Testis (tissue), 3 donors: ENCODE data around the gene DPP6. TPM values are rescaled to one million over a fixed set of nuclear protein-coding genes. Genes with fewer than 3 reads are reported as not detected.

Experiments
- DNase-seq: peaks from one replicate; pipeline ENCODE4 v3.0.0-alpha.2; 2019
- H3K27ac ChIP-seq, 2 donors: fragments of 200-600 bp; sonication (generic); one replicate each; pipeline ENCODE4 v1.5.1; 2019
- H3K27me3 ChIP-seq: fragments of 200-600 bp; sonication (generic); one replicate; pipeline ENCODE4 v1.5.1; 2019
- H3K36me3 ChIP-seq: fragments of 200-600 bp; sonication (generic); one replicate; pipeline ENCODE4 v1.5.1; 2017; ENCODE audit warnings: low read depth; ENCODE audit errors: missing control alignments
- H3K4me1 ChIP-seq: fragments of 200-600 bp; sonication (generic); one replicate; pipeline ENCODE4 v1.5.1; 2019
- H3K4me3 ChIP-seq, 2 donors: fragments of 200-600 bp; sonication (generic); one replicate each; pipeline ENCODE4 v1.5.1; 2017 to 2019
- H3K9me3 ChIP-seq: fragments of 200-600 bp; sonication (generic); one replicate; pipeline ENCODE4 v1.5.1; 2017
- POLR2A ChIP-seq: fragments of 450-650 bp; IDR thresholded peaks from one replicate; pipeline ENCODE4 v1.6.1; 2017; ENCODE audit warnings: antibody characterized with exemption, mild to moderate bottlenecking, moderate library complexity
- WGBS, 2 donors: methylation state at CpG; one replicate each; pipeline ENCODE4 v1.1.5; 2018; 5-methylcytosine and 5-hydroxymethylcytosine counted together
- intact Hi-C: fragments of 100-400 bp; cut with DNase I; formaldehyde crosslinking; loops from one replicate; pipeline ENCODE4 v1.15.1; 2023; ENCODE audit warnings: low total_unique reads
- polyA plus RNA-seq: library from polyadenylated mRNA; stranded (reverse); fragments of 350-450 nt; fragmentation: Illumina TruSeq; extraction: RNeasy Lipid Tissue Mini Kit (QIAGEN cat#74804); gene quantifications from one replicate; pipeline ENCODE4 v1.2.3, GENCODE V29; 2014; ENCODE audit warnings: low read depth, low replicate concordance; ENCODE audit not compliant: insufficient read depth
- total RNA-seq, 2 donors: library from RNA; depleted of rRNA; stranded (reverse); fragments of >200 nt; gene quantifications; one replicate each; pipeline ENCODE4 v1.2.3, GENCODE V29; 2016
- TF ChIP-seq, protein P1 (sequence below), 3 experiments: fragments of 450-650 bp in 2 of 3; fragments of 200-600 bp in 1 of 3; sonication (generic) in 1 of 3; IDR thresholded peaks; one replicate each; pipeline ENCODE4 v1.5.1; 2016 to 2019; ENCODE audit warnings: antibody characterized with exemption in 3 of 3, mild to moderate bottlenecking in 2 of 3, moderate library complexity in 1 of 3

Gene DPP6
- total and polyA plus RNA-seq, 3 donors from 2014 or later, result 26.0 to 78.3 (median 52.8) TPM

DNA sequence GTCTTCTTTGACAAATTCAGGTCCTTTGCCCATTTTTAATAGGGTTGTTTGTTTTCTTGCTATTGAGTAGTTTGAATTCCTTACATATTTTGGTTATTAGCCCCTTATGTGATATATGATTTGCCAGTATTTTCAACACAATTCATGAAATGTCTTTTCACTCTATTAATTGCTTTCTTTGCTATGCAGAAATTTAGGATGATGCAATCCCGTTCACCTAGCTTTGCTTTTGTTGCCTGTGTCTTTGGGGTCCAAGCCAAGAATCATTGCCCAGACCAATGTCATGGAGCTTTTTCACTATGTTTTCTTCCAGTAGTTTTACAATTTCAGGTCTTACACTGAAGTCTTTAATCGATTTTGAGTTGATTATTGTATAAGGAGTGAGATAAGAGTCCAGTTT is 796.3 kb downstream of the DPP6 start:
- no peak overlapping the region for H3K27ac ChIP-seq
- no peaks in the 10 kb centered on the region for H3K4me1 ChIP-seq
- H3K27me3 ChIP-seq, result no peaks in the 10 kb centered on the region
- no peak for DNase-seq
- intact Hi-C loops, result no loop called here
- TF ChIP-seq POLR2A, result no peak
- TF ChIP-seq, protein P1, sequence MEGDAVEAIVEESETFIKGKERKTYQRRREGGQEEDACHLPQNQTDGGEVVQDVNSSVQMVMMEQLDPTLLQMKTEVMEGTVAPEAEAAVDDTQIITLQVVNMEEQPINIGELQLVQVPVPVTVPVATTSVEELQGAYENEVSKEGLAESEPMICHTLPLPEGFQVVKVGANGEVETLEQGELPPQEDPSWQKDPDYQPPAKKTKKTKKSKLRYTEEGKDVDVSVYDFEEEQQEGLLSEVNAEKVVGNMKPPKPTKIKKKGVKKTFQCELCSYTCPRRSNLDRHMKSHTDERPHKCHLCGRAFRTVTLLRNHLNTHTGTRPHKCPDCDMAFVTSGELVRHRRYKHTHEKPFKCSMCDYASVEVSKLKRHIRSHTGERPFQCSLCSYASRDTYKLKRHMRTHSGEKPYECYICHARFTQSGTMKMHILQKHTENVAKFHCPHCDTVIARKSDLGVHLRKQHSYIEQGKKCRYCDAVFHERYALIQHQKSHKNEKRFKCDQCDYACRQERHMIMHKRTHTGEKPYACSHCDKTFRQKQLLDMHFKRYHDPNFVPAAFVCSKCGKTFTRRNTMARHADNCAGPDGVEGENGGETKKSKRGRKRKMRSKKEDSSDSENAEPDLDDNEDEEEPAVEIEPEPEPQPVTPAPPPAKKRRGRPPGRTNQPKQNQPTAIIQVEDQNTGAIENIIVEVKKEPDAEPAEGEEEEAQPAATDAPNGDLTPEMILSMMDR (IDR thresholded peaks at IDR 0.05), result no peak
- no peak overlapping the region for H3K4me3 ChIP-seq
- 60 to 68% methylated on average over 2 of the region's 2 CpGs for WGBS, 2 donors
- no peaks in the 10 kb centered on the region for H3K9me3 ChIP-seq
- no peaks in the 10 kb centered on the region for H3K36me3 ChIP-seq

DNA sequence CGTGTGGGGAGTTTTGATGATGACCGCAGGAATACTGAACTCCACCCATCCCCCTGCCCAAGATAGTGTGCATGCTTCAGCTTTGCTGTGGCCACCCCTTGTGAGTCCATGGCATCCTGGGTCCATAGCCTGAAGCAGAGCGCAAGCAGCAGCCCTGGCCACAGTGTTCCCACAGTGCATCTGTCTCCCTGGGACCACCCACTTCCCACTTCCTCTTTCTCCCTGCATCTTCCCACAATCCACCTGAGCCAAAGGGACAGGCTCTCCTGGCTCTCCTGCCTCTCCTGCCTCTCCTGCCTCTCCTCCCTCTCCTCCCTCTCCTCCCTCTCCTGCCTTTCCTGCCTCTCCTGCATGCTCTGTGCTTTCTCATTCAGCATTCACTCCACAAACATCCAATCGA is 800.0 kb downstream of the DPP6 start:
- H3K4me3 ChIP-seq, result no peak overlapping the region
- H3K36me3 ChIP-seq, result no peaks in the 10 kb centered on the region
- 58 to 74% methylated on average over 4 of the region's 4 CpGs for WGBS, 2 donors
- TF ChIP-seq POLR2A, result no peak
- TF ChIP-seq, protein P1 (IDR thresholded peaks at IDR 0.05), result no peak
- H3K9me3 ChIP-seq, result no peaks in the 10 kb centered on the region
- H3K27me3 ChIP-seq, result no peaks in the 10 kb centered on the region
- H3K27ac ChIP-seq, result no peak overlapping the region
- intact Hi-C loops, result no loop called here
- no peak for DNase-seq
- no peaks in the 10 kb centered on the region for H3K4me1 ChIP-seq

DNA sequence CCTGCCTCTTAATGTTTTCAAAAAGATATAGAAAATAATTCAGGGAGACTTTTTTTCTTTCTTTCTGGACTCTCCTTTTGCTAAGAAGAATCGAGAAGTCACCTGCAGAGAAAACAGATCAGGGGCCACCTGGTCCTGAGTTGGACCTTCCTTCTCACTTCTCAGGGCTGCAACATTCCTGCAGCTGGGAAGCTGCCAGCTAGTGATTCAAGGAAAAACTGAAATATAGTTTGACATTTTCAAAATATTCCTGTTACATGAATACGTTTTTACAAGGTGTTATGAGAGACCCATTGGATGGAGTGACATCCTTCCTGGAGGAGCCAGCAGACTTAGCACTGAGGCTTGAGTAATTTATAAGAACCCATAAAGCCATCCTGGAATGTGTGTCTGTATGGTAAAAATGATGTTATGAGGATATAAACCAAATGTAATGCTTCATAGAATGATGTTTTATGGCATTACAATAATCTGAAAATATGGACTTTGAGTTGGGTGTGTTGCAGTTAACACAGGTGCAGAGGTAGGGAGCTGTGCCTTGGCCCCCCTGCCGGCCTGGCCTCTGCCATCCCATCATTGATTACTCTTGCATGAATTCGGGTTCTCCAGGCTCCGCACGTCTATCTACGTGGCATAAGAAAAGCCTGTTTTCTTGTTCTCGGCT is 801.0 kb downstream of the DPP6 start:
- Histone ChIP-seq H3K9me3 (no peaks in the 10 kb centered on the region), H3K4me1 (no peaks in the 10 kb centered on the region), H3K4me3 (no peak overlapping the region), H3K27ac (no peak overlapping the region), H3K36me3 (no peaks in the 10 kb centered on the region), H3K27me3 (no peaks in the 10 kb centered on the region)
- no peak for DNase-seq
- TF ChIP-seq, protein P1 (IDR thresholded peaks at IDR 0.05), result no peak
- TF ChIP-seq POLR2A, result no peak
- intact Hi-C loops, result no loop called here
- WGBS, 2 donors, result 86 to 94% methylated on average over 8 of the region's 8 CpGs

DNA sequence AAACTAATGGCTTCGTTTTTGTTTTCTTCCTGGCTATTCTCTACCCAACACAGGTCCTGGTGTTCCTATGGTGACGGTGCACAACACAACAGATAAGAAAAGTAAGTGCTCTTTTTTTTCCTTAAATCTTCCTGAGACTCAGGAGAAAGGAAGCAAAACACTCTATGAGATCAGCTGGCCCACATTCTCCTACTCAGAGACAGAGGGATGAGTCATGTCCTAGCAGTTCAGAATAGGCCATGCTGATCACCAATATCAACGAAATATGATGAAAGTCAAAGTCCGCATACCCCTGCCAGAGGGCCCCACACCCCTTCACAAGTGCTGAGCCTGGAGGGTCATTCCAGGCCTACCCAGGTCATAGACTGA is 801.5 kb downstream of the DPP6 start:
- Histone ChIP-seq H3K36me3 (no peaks in the 10 kb centered on the region), H3K4me3 (no peak overlapping the region), H3K9me3 (no peaks in the 10 kb centered on the region), H3K27me3 (no peaks in the 10 kb centered on the region), H3K27ac (no peak overlapping the region), H3K4me1 (no peaks in the 10 kb centered on the region)
- DNase-seq, result no peak
- intact Hi-C loops, result no loop called here
- WGBS, 2 donors, result 88 to 91% methylated on average over 4 of the region's 4 CpGs
- TF ChIP-seq POLR2A, result no peak
- TF ChIP-seq, protein P1 (IDR thresholded peaks at IDR 0.05), result no peak

DNA sequence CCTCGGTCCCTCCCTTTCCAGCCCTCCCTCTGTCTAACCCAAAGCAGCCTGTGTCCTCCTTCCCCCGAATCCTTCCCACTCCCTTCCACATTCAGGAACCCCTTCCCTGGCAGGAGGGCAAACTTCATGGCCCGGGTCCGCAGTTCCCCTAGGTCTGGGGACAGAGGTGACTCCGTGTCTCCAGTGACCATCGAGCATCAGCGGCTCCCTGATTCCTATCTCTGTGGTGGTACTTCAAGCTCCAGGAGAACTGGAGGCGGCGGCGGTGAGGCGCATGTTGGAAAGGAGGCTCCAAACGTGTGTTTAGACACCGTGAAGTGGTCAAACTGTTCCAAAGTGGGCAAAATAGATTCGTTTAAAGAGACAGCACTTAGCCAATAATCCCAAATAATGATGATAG is 802.6 kb downstream of the DPP6 start:
- Histone ChIP-seq H3K4me3 (no peak overlapping the region), H3K36me3 (no peaks in the 10 kb centered on the region), H3K27me3 (no peaks in the 10 kb centered on the region), H3K9me3 (no peaks in the 10 kb centered on the region), H3K4me1 (no peaks in the 10 kb centered on the region), H3K27ac (no peak overlapping the region)
- no peak for TF ChIP-seq POLR2A
- TF ChIP-seq, protein P1 (IDR thresholded peaks at IDR 0.05), result no peak
- WGBS, 2 donors, result 90 to 92% methylated on average over 14 of the region's 14 CpGs
- DNase-seq, result no peak
- intact Hi-C loops, result no loop called here
